ENCODE data around the gene TMOD3.
A peak's percentile ranks its signal among the peaks of the same experiment; 100 is the strongest.

DNA sequence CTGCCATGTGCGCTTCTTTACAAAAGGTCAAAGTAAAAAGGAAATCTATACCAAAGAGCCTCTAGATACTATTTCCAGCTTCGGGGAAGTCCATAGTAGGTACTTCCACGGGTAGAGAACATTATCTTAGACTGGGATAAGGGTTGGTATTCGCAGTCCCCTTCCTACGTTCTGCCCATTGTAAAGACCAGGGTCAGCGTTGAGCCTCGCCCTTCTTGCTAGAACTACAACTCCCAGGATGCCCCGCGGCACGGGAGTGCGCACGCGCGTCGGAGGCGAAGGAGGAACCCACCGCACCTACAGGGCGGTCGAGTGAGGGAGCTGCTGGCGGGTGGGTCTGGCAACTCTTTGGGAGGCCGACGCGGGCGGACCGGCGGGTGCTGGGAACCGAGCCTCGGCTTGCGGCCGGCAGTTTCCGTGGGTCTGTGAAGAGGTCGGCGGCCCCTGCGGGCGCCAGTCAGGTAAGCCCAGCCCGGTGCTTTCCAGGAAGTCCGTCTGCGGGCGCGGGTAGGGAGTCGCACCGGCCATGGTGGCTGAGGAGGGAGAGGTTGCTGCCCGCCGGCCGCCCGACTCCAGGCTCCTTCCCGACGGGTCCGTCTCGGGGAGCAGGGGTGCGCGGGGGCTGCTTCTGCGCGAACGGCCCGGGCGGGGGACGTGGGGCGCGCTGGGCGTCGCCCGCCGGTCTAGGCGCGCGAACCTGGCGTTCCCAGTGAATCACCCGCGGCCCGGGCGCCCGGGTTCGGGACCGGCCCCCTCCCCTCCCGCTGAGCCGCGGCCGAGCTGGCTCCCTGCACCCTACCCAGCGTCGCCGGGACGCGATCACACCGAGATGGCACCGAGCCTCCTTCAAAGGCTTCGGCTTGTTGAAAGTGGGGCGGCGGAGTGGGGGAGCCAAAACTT, at the start of gene TMOD3:
- TF ChIP-seq, protein P1, sequence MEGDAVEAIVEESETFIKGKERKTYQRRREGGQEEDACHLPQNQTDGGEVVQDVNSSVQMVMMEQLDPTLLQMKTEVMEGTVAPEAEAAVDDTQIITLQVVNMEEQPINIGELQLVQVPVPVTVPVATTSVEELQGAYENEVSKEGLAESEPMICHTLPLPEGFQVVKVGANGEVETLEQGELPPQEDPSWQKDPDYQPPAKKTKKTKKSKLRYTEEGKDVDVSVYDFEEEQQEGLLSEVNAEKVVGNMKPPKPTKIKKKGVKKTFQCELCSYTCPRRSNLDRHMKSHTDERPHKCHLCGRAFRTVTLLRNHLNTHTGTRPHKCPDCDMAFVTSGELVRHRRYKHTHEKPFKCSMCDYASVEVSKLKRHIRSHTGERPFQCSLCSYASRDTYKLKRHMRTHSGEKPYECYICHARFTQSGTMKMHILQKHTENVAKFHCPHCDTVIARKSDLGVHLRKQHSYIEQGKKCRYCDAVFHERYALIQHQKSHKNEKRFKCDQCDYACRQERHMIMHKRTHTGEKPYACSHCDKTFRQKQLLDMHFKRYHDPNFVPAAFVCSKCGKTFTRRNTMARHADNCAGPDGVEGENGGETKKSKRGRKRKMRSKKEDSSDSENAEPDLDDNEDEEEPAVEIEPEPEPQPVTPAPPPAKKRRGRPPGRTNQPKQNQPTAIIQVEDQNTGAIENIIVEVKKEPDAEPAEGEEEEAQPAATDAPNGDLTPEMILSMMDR (IDR thresholded peaks at IDR 0.05; ENCODE audit: low read depth, low read length) = no peak
- TF ChIP-seq POLR2A (IDR thresholded peaks at IDR 0.05; ENCODE audit: extremely low read depth, insufficient read length) = peak; percentile 90

Measured in NB4 (cell line).